ENCODE results near the gene AP3S1.
"Not testable (repeated sequence)": the region's sequence is repeated elsewhere in the genome, so short reads cannot be mapped to it uniquely, and the experiment has no call there.

The AP3S1 gene

GRCh38 chr5:115841382-115842088 lies at the start of gene AP3S1, which contains the start of gene ATG12:
TSS of gene AP3S1 (plus strand) at chr5:115841935. CDS start at chr5:115842038, 103 bp downstream.
TSS of gene ATG12 (minus strand) at chr5:115841565. CDS start at chr5:115841552, 13 bp downstream.
- peak; percentile 76 for DNase-seq (ENCODE audit: low read depth, low spot score)

GRCh38 chr5:115795700-115796099 lies 46.0 kb upstream of the AP3S1 start:
- no peak for DNase-seq (ENCODE audit: low read depth, low spot score)

GRCh38 chr5:115796656-115797055 lies 45.1 kb upstream of the AP3S1 start:
- DNase-seq (ENCODE audit: low read depth, low spot score), result no peak

GRCh38 chr5:115798252-115798651 lies 43.5 kb upstream of the AP3S1 start:
- no peak for DNase-seq (ENCODE audit: low read depth, low spot score)

GRCh38 chr5:115800108-115800507 lies 41.6 kb upstream of the AP3S1 start:
- DNase-seq (ENCODE audit: low read depth, low spot score), result no peak

- DNase-seq (ENCODE audit: low read depth, low spot score), result no peak
These were observed 40.6 kb upstream of the AP3S1 start for GRCh38 chr5:115801152-115801551.

DNA sequence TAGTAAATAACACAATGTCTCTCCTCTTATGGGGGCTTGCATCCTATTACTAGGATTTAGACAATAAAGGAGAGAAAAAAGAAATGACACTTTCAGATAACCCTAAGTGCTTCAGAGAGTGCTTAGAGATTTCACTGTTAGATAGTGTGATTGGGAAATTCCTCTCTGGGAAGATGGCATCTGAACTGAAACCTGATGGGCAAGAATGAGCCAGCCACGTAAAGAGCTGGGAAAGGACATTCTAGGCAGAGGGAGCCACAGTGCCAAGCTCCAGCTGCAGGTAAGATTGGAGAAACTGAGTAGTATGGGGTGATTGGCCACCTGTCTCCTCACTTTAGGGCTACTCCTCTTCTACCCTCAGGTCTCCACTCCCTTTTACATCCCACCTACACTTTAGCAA lies 39.8 kb upstream of the AP3S1 start:
- no peak for DNase-seq (ENCODE audit: low read depth, low spot score)

DNA sequence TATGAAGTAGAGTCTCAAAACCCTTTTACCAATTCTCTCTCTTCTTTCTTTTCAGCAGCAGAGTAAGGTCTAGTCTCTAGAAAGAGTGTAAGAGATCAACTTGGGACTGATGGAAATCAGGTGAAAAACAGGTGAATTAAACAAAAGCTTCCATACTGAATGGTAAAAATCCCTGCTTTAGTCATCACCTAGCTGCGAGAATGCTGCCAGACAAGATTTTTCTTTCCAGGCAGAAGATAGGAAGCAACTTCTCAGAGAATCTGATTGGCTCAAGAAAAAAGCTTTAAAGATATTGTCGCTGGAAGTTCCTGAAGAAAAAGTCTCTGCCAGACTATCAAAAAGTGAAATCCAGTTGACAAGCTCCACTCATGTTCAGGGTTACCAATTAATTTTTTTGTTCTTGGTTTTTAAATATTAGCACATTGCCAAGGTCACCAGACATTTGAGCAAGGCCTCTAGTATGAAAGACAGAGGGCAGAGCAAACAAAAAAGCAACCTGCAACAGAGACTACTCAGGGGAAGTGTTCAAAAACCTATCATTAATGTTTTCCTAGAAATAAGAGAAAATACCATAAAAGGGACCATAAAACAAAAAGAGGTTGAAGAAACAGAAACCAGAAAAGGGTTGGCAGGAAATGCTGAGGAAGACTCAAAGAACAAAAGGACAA lies 34.6 kb upstream of the AP3S1 start:
- DNase-seq (ENCODE audit: low read depth, low spot score), result no peak

DNA sequence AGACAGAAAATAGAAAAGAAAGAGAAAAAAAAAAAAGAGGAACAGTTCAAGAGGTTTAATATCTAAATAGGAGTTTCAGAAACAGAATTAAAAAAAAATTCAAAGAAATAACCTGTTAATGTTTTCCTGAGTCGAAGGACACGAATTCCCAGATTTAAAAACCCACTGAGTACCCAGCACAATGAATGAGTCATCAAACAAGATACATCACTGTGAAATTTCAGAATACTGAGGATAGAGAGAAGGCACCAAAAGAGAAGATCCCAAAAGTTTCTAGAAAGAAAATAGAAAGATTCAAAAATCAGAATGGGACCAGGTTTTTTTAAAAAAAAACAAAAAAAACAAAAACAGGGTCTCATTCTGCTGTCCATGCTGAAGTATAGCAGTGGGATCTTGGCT lies 34.1 kb upstream of the AP3S1 start:
- no peak for DNase-seq (ENCODE audit: low read depth, low spot score)

DNA sequence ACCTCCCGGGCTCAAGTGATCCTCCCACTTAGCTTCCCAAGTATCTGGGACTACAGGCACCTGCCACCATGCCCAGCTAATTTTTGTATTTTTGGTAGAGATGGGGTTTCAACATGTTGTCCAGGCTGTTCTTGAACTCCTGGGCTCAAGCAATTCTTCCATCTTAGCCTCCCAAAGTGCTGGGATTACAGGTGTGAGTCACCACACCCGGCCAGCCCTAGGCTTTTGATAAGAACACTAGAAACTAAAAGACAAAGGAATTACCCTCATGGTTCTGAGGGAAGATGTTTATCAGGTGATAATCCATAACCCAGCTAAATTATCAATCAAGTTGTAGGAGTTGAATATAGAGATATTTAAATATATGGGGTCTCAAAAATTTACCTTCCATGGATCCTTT lies 33.7 kb upstream of the AP3S1 start:
- DNase-seq (ENCODE audit: low read depth, low spot score), result not testable (repeated sequence)

DNA sequence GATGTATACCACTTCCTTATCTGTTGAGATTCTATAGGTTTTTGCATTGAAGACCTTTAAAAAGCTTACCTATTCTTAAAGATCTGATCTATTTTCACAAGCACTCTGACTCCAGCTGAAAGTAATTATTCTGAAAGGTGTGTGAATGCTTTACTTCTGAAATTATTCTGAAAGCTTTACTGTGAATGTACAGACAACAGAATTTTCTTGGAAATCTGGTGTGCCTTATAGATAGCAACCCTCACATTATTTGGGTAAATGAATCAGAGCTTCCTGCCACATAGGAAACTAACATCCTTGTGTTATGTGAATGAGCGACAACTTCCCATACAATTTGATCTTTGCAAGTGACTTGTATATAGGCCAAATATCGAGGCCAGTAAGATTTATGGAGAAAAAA lies 31.8 kb upstream of the AP3S1 start:
- no peak for DNase-seq (ENCODE audit: low read depth, low spot score)

DNA sequence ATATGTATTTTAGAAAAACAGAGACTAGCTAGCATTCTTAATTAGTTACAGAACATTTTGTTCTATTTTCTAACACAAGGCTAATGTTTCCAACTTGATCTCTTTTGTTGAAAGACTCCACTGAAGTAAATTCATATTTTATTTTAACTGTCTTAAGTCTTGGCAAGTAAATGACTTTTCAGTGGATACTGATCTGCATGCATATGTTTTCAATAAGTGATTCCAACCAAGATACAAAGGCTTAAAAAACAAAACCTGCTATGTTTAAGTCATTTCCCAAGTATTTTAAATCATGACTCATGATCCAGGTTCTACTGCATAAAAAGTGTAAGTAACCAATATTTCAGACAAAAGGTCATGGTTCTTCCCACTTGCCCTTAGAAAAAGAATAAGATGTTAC lies 31.0 kb upstream of the AP3S1 start:
- no peak for DNase-seq (ENCODE audit: low read depth, low spot score)

DNA sequence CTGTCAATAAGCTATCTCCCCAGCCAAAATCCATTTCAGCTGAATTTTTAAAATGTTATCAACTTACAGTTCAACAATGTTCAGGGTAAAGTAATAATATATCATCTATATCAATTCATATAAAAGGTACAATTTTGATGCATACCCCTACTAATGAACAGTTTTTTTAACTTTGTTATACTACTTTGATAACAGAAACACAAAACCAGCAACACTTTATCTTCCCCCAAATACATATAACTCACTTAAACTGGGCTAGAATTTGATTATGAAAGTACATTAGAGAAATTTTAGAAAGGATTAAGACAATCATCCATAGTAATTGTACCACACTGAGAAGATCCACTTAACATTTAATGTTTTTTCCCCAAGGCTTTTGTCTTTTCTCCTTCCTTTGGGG lies 30.3 kb upstream of the AP3S1 start:
- DNase-seq (ENCODE audit: low read depth, low spot score), result no peak

- no peak for DNase-seq (ENCODE audit: low read depth, low spot score)
These were observed 29.4 kb upstream of the AP3S1 start for GRCh38 chr5:115812372-115812771.

DNA sequence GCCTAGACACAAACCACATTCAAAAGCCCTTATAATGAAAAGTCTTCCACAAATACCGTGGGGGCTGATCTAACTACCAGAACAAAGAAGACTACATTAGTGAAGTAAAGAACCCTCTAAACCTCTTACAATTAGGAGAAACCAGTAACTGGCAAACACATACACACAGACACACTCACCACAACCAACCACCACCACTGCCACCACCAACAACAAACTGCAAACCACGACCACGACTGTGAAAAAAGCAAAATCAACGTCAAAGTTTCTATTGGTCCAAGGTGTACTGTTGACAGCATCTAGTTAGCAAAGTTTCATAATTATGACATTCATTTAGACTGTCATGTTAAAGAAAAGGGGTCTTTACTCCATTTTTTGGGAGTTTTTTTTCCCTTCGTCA lies 28.0 kb upstream of the AP3S1 start:
- DNase-seq (ENCODE audit: low read depth, low spot score), result no peak

DNA sequence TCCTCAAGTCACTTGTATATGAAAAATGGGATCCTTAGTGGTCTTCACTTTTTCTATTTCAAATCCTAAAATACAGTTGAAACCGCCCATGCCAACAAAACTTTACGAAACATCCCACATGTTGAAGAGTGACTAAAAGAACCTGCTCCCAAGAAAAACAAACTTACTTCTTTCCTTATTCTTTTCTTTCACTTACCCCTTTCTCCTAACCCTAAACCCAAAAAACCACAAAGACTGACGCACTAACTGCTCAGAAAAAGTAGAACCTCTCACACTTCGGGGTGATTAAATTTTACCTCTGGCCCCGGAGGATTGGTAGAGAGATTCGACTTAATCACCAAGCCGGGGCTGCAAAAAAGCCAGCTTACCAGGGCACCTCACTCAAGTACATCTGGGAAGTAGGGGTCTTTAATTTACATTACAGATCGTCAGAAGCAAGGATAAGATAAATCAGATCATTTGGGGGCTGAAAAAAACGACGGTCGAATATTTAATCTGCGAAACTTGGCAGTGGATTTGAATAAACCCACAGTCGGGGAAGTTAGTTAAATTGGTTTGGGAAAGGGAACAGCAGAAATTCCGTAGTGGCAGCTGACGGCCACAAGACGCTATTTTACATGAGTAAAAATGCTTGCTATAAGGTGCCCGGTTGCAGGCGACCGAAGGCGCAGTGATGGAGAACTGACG lies 26.6 kb upstream of the AP3S1 start:
- DNase-seq (ENCODE audit: low read depth, low spot score), result no peak

GRCh38 chr5:115815693-115816225 lies 26.0 kb upstream of the AP3S1 start:
- DNase-seq (ENCODE audit: low read depth, low spot score), result no peak

DNA sequence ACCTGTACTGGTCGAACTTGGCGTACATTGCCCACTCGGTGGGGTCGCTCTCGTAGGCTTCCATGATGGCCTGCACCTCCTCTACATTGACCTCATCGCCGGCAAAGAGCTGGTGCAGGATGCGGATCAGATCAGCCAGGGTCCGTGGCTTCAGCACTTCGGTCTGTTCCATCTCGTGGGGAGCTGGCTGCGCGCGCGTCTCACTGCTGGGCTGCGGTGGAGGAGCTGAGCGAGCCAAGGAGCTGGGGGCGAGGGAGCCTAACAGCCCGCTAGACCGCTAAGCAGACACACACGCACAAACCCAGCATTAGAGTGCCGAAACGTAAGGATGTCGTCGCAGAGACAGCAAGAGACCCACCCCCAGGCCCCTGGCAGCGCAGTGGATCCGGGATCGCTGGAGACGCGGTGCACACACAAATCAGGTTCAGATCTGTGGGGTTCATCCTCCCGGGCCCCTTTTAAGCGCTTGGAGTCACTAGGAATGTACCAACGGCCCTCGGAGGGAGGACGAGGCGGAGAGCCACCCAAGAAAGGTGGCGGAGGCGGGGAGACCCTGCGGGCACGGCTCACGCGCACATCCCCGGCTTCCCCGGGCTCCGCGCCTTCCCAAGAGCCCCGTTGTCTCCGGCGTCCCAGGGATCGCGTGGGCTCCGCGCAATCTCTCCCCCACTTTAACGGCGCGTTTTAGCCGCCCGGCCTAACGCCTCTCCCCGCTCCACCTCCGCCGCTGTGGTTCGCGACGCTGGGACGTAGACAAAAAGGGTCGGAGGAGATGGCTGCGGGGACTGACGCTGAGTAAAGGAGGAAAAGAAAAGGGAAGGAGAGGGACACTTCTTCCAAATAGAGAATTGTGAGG lies 25.3 kb upstream of the AP3S1 start, which contains the start of gene CDO1:
CDO1 (minus strand) TSS at position 434 of the 856 bp plus-strand sequence; CDS start at position 172, 262 bp downstream.
- no peak for DNase-seq (ENCODE audit: low read depth, low spot score)

GRCh38 chr5:115817386-115817785 lies 24.3 kb upstream of the AP3S1 start:
- DNase-seq (ENCODE audit: low read depth, low spot score), result no peak

DNA sequence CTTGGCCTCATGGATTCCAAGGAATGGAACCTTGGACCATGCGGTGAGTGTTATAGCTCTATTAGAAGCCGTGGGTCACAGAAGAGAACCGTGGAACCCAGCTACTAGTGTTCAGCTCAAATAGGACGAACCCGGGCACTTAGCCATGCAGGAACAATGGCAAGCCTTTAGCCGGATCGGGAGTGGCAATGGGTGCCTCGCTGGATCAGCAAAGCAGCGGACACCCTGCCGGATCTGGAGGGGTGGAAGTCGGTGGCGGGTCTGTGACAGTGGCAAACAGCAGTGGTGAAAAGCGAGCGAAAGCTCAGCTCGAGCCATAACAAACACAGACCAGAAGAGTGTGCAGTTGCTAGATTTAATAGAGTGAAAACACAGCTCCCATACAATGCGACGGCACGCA lies 22.9 kb upstream of the AP3S1 start:
- DNase-seq (ENCODE audit: low read depth, low spot score), result no peak

DNA sequence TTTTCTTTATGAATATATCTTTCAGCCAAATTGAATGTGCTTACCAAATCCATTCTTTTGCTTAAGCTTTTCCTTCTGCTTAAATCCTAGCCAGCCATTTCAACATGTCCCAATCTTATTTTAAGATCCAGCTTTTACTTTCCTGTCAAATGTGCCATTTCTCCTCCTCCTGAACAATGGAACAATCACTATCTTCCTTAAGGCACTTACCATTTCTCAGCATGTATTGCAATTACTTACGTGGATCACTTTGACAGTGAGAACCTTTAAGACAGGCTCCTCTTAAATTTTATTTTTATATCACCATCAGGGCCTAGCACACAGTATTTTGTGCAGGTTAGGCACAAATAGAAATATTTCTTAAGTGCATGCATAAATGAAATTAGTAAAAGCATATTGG lies 20.9 kb upstream of the AP3S1 start:
- no peak for DNase-seq (ENCODE audit: low read depth, low spot score)
